Stimulated activated CD4-positive, alpha-beta T cell treated with anti-CD3 and anti-CD28 coated beads, Interleukin-4, amount 100 ng/mL, for 4 hours (primary cell): ENCODE data around the gene TTC9.
"Not testable (repeated sequence)": the region's sequence is repeated elsewhere in the genome, so short reads cannot be mapped to it uniquely, and the experiment has no call there.

Source experiments
- DNase-seq, 2 experiments: peaks; one replicate each; pipeline ENCODE4 v3.0.0-alpha.2; 2020

Gene TTC9

GRCh38 chr14:70685474-70686197 lies 43.9 kb downstream of the TTC9 start:
- DNase-seq, result no peak

GRCh38 chr14:70692210-70692609 lies 50.5 kb downstream of the TTC9 start:
- no peak for DNase-seq

GRCh38 chr14:70696026-70696425 lies 54.3 kb downstream of the TTC9 start:
- DNase-seq, result no peak

GRCh38 chr14:70697701-70698100 lies 56.0 kb downstream of the TTC9 start:
- no peak for DNase-seq

GRCh38 chr14:70698288-70698687 lies 56.6 kb downstream of the TTC9 start:
- no peak for DNase-seq

GRCh38 chr14:70699646-70700045 lies 57.9 kb downstream of the TTC9 start:
- DNase-seq, result no peak

- no peak for DNase-seq
Observed at GRCh38 chr14:70700955-70701585, 59.4 kb downstream of the TTC9 start.

GRCh38 chr14:70701610-70702009 lies 59.9 kb downstream of the TTC9 start:
- DNase-seq, result no peak

- DNase-seq, result no peak
Observed at GRCh38 chr14:70702161-70702560, 60.4 kb downstream of the TTC9 start.

GRCh38 chr14:70703621-70704168 lies 62.0 kb downstream of the TTC9 start:
- not testable (repeated sequence) for DNase-seq

GRCh38 chr14:70704960-70705359 lies 63.2 kb downstream of the TTC9 start:
- no peak for DNase-seq

- no peak for DNase-seq
Observed at GRCh38 chr14:70706177-70706576, 64.5 kb downstream of the TTC9 start.

- DNase-seq, result no peak
Observed at GRCh38 chr14:70707138-70708038, 65.7 kb downstream of the TTC9 start.

- no peak for DNase-seq
Observed at GRCh38 chr14:70708717-70709570, 67.2 kb downstream of the TTC9 start.

GRCh38 chr14:70709726-70710382 lies 68.1 kb downstream of the TTC9 start:
- DNase-seq, result no peak

- no peak for DNase-seq
Observed at GRCh38 chr14:70711451-70711850, 69.7 kb downstream of the TTC9 start.

GRCh38 chr14:70713096-70713495 lies 71.4 kb downstream of the TTC9 start:
- DNase-seq, result no peak

GRCh38 chr14:70713511-70713916 lies 71.8 kb downstream of the TTC9 start:
- no peak for DNase-seq

- DNase-seq, result peak; percentile 10 to 25
Observed at GRCh38 chr14:70714055-70714550, 72.4 kb downstream of the TTC9 start.

- no peak for DNase-seq
Observed at GRCh38 chr14:70716483-70716882, 74.8 kb downstream of the TTC9 start.

GRCh38 chr14:70716958-70717357 lies 75.2 kb downstream of the TTC9 start:
- no peak for DNase-seq
